H9 (cell line): ENCODE measurements around the gene INSC. TPM values are rescaled to one million over a fixed set of nuclear protein-coding genes. Genes with fewer than 3 reads are reported as not detected.

Source experiments
- DNase-seq: peaks from one replicate; pipeline ENCODE4 v3.0.0-alpha.2; 2017
- H2AFZ ChIP-seq: one replicate; pipeline ENCODE4 v1.6.1; 2013; ENCODE audit warnings: mild to moderate bottlenecking, low read length, control low read depth, moderate library complexity
- H2AK5ac ChIP-seq: 2 replicates; pipeline ENCODE4 v1.6.1; 2013; ENCODE audit warnings: low read length, control low read depth, mixed read lengths; ENCODE audit not compliant: insufficient read length
- H2BK120ac ChIP-seq: one replicate; pipeline ENCODE4 v1.6.1; 2013; ENCODE audit warnings: low read depth, mild to moderate bottlenecking, low read length, control low read depth, inconsistent platforms; ENCODE audit not compliant: poor library complexity, severe bottlenecking
- H2BK12ac ChIP-seq: 2 replicates; pipeline ENCODE4 v1.6.1; 2013; ENCODE audit warnings: low read length, control low read depth, mixed read lengths, low read depth; ENCODE audit not compliant: insufficient read length
- H2BK15ac ChIP-seq: 2 replicates; pipeline ENCODE4 v1.6.1; 2013; ENCODE audit warnings: low read depth, low read length, control low read depth
- H2BK20ac ChIP-seq: one replicate; pipeline ENCODE4 v1.6.1; 2013; ENCODE audit warnings: low read depth, mild to moderate bottlenecking, low read length, control low read depth, inconsistent platforms; ENCODE audit not compliant: poor library complexity, severe bottlenecking
- H2BK5ac ChIP-seq: 2 replicates; pipeline ENCODE4 v1.6.1; 2013; ENCODE audit warnings: low read length, control low read depth, mixed read lengths; ENCODE audit not compliant: insufficient read length
- H3K14ac ChIP-seq: 2 replicates; pipeline ENCODE4 v1.6.1; 2013; ENCODE audit warnings: low read length, control low read depth; ENCODE audit not compliant: insufficient read depth
- H3K18ac ChIP-seq: 2 replicates; pipeline ENCODE4 v1.6.1; 2013; ENCODE audit warnings: low read depth, mild to moderate bottlenecking, mixed read lengths, low read length, control low read depth; ENCODE audit not compliant: insufficient read length
- H3K23ac ChIP-seq: 2 replicates; pipeline ENCODE4 v1.6.1; 2013; ENCODE audit warnings: low read length, control low read depth, mixed read lengths, low read depth; ENCODE audit not compliant: insufficient read length
- H3K23me2 ChIP-seq: 2 replicates; pipeline ENCODE4 v1.6.1; 2013; ENCODE audit warnings: low read depth, mild to moderate bottlenecking, mixed read lengths, low read length, control low read depth; ENCODE audit not compliant: insufficient read length, poor library complexity, severe bottlenecking
- H3K27ac ChIP-seq: 2 replicates; pipeline ENCODE4 v1.5.1; 2013; ENCODE audit warnings: low read length, control low read depth, mixed read lengths, low read depth; ENCODE audit not compliant: insufficient read length
- H3K27me3 ChIP-seq: 2 replicates; pipeline ENCODE4 v1.6.1; 2013; ENCODE audit warnings: low read length, control low read depth, inconsistent platforms; ENCODE audit not compliant: insufficient read depth
- H3K4ac ChIP-seq: 2 replicates; pipeline ENCODE4 v1.6.1; 2013; ENCODE audit warnings: low read depth, mild to moderate bottlenecking, control low read depth, inconsistent platforms, low read length, moderate library complexity
- H3K4me1 ChIP-seq: 2 replicates; pipeline ENCODE4 v1.6.1; 2013; ENCODE audit warnings: low read length, control low read depth, inconsistent platforms; ENCODE audit not compliant: insufficient read depth
- H3K4me2 ChIP-seq: 2 replicates; pipeline ENCODE4 v1.6.1; 2013; ENCODE audit warnings: low read length, control low read depth, mixed read lengths; ENCODE audit not compliant: insufficient read length, insufficient read depth
- H3K56ac ChIP-seq: 2 replicates; pipeline ENCODE4 v1.6.1; 2013; ENCODE audit warnings: low read depth, mild to moderate bottlenecking, mixed read lengths, low read length, control low read depth; ENCODE audit not compliant: insufficient read length
- H3K79me1 ChIP-seq: 2 replicates; pipeline ENCODE4 v1.6.1; 2013; ENCODE audit warnings: low read depth, mild to moderate bottlenecking, moderate library complexity, low read length, control low read depth, inconsistent platforms; ENCODE audit not compliant: insufficient read depth, poor library complexity, severe bottlenecking
- H3K79me2 ChIP-seq: 2 replicates; pipeline ENCODE4 v1.6.1; 2013; ENCODE audit warnings: low read length, control low read depth, inconsistent platforms; ENCODE audit not compliant: insufficient read depth
- H3K9ac ChIP-seq: 2 replicates; pipeline ENCODE4 v1.6.1; 2013; ENCODE audit warnings: low read length, control low read depth, mixed read lengths; ENCODE audit not compliant: insufficient read length; ENCODE audit errors: extremely low read depth
- H3K9me3 ChIP-seq: one replicate; pipeline ENCODE4 v1.6.1; 2013; ENCODE audit warnings: low read depth, low read length, inconsistent platforms; ENCODE audit not compliant: control insufficient read depth
- H3T11ph ChIP-seq: one replicate; pipeline ENCODE4 v1.6.1; 2013; ENCODE audit warnings: mild to moderate bottlenecking, low read length, control low read depth, inconsistent platforms
- H4K20me1 ChIP-seq: one replicate; pipeline ENCODE4 v1.6.1; 2013; ENCODE audit not compliant: control insufficient read depth, insufficient read length, insufficient read depth
- H4K5ac ChIP-seq: 2 replicates; pipeline ENCODE4 v1.6.1; 2013; ENCODE audit warnings: low read depth, mild to moderate bottlenecking, mixed read lengths, low read length, control low read depth; ENCODE audit not compliant: insufficient read length
- H4K8ac ChIP-seq: replicated peaks from 2 replicates; pipeline ENCODE4 v1.6.1; 2013; ENCODE audit warnings: low read length, control low read depth, mixed read lengths, low read depth; ENCODE audit not compliant: insufficient read length
- H4K91ac ChIP-seq: 2 replicates; pipeline ENCODE4 v1.6.1; 2013; ENCODE audit warnings: low read depth, mild to moderate bottlenecking, moderate library complexity, mixed read lengths, low read length, control low read depth; ENCODE audit not compliant: insufficient read length
- H3K27ac Mint-ChIP-seq, 3 experiments: 2 replicates in 2 of 3; 3 replicates in 1 of 3; pipeline ENCODE4 v1.8.0; 2020 to 2021; ENCODE audit warnings: mixed read lengths in 3 of 3, mild to moderate bottlenecking in 1 of 3, moderate library complexity in 1 of 3
- H3K27me3 Mint-ChIP-seq: 2 replicates; pipeline ENCODE4 v1.8.0; 2021; ENCODE audit warnings: low read depth, mild to moderate bottlenecking, moderate library complexity, mixed read lengths
- H3K36me3 Mint-ChIP-seq, 3 experiments: 2 replicates in 2 of 3; 3 replicates in 1 of 3; pipeline ENCODE4 v1.8.0; 2020 to 2021; ENCODE audit warnings: low read depth in 3 of 3, mixed read lengths in 3 of 3; ENCODE audit not compliant: insufficient read depth in 1 of 3
- H3K4me1 Mint-ChIP-seq, 2 experiments: 2 replicates each; pipeline ENCODE4 v1.8.0; 2020; ENCODE audit warnings: mixed read lengths in 2 of 2
- H3K4me3 Mint-ChIP-seq, 2 experiments: 2 replicates in 1 of 2; 3 replicates in 1 of 2; pipeline ENCODE4 v1.8.0; 2020 to 2021; ENCODE audit warnings: mild to moderate bottlenecking in 2 of 2, mixed read lengths in 2 of 2, moderate library complexity in 1 of 2
- H3K9me3 Mint-ChIP-seq, 2 experiments: 2 replicates in 1 of 2; 3 replicates in 1 of 2; pipeline ENCODE4 v1.8.0; 2020; ENCODE audit warnings: mild to moderate bottlenecking in 2 of 2, mixed read lengths in 2 of 2, moderate library complexity in 1 of 2
- WGBS: extraction: QIAGEN DNeasy Blood & Tissue Kit; methylation state at CpG from one replicate; pipeline ENCODE4 v1.1.7; 2013; ENCODE audit warnings: missing lambda C conversion rate, low lambda C conversion rate, mixed read lengths; ENCODE audit not compliant: insufficient read length; ENCODE audit errors: extremely low coverage; 5-methylcytosine and 5-hydroxymethylcytosine counted together
- total RNA-seq: library from RNA; stranded (reverse); gene quantifications from 2 replicates; pipeline ENCODE4 v1.2.1, GENCODE V29; 2021
- TF ChIP-seq, protein P1 (sequence below): fragments of 200-600 bp; sonication (generic); conservative IDR thresholded peaks from 3 replicates; pipeline ENCODE4 v1.8.0; 2021; ENCODE audit warnings: antibody characterized with exemption, mild to moderate bottlenecking

INSC gene
- total RNA-seq, 1 experiment from 2014 or later: not detected

DNA sequence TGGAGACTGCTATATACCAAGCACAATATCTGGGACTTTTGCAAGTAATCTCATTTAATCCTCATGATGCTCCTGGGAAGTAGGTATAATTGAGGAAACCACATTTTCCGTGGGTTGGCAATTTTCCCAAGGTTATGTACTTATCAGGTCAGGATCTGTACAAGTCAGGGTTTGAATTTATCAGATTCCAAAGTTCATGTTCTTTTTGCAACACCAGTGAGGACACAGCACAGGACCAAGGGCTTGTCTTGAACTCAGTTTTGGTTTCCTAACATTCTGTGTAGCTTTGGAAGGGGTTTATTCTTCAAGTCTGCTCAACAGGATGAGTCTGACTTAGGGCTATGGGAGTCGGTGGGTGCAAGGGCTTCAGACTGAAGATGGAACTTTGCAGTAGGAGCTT lies 30.4 kb downstream of the INSC start:
- no peak overlapping the region for H2BK12ac ChIP-seq
- Mint-ChIP-seq H3K27ac (no peak overlapping the region), H3K9me3 (no peaks in the 10 kb centered on the region), H3K4me3 (no peak overlapping the region), H3K4me1 (peaks cover 11% of the 10 kb centered on the region in 2 experiments), H3K27me3 (no peaks in the 10 kb centered on the region), H3K36me3 (no peaks in the 10 kb centered on the region)
- no peak overlapping the region for H4K91ac ChIP-seq
- 0 out of 2 replicates have a peak, but pooled peaks cover 3% of the 10 kb centered on the region for H3K4me1 ChIP-seq
- TF ChIP-seq, protein P1, sequence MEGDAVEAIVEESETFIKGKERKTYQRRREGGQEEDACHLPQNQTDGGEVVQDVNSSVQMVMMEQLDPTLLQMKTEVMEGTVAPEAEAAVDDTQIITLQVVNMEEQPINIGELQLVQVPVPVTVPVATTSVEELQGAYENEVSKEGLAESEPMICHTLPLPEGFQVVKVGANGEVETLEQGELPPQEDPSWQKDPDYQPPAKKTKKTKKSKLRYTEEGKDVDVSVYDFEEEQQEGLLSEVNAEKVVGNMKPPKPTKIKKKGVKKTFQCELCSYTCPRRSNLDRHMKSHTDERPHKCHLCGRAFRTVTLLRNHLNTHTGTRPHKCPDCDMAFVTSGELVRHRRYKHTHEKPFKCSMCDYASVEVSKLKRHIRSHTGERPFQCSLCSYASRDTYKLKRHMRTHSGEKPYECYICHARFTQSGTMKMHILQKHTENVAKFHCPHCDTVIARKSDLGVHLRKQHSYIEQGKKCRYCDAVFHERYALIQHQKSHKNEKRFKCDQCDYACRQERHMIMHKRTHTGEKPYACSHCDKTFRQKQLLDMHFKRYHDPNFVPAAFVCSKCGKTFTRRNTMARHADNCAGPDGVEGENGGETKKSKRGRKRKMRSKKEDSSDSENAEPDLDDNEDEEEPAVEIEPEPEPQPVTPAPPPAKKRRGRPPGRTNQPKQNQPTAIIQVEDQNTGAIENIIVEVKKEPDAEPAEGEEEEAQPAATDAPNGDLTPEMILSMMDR: no peak
- H4K8ac ChIP-seq: no peak overlapping the region
- H2BK120ac ChIP-seq: no peak overlapping the region
- no peak overlapping the region for H3K4ac ChIP-seq
- no peak overlapping the region for H2BK15ac ChIP-seq
- H4K20me1 ChIP-seq: no peaks in the 10 kb centered on the region
- no peak overlapping the region for H2BK20ac ChIP-seq
- no peak overlapping the region for H3K27ac ChIP-seq
- H3K79me1 ChIP-seq: no peaks in the 10 kb centered on the region
- no peak for DNase-seq
- no peak overlapping the region for H2AK5ac ChIP-seq
- H3K27me3 ChIP-seq: no peaks in the 10 kb centered on the region
- no peak overlapping the region for H3K18ac ChIP-seq
- no peaks in the 10 kb centered on the region for H3K9me3 ChIP-seq
- H3K56ac ChIP-seq: no peak overlapping the region
- no peak overlapping the region for H4K5ac ChIP-seq
- H3K79me2 ChIP-seq: no peaks in the 10 kb centered on the region
- H2AFZ ChIP-seq: no peak overlapping the region
- H3K14ac ChIP-seq: no peak overlapping the region
- no peaks in the 10 kb centered on the region for H3K23me2 ChIP-seq
- H2BK5ac ChIP-seq: no peak overlapping the region
- no peak overlapping the region for H3K4me2 ChIP-seq
- no peak overlapping the region for H3K9ac ChIP-seq
- H3T11ph ChIP-seq: no peak overlapping the region
- no peak overlapping the region for H3K23ac ChIP-seq
- WGBS: no CpG with 5 or more reads among the region's 2 CpGs
